ENCODE results near the gene KATNB1.

The KATNB1 gene

DNA sequence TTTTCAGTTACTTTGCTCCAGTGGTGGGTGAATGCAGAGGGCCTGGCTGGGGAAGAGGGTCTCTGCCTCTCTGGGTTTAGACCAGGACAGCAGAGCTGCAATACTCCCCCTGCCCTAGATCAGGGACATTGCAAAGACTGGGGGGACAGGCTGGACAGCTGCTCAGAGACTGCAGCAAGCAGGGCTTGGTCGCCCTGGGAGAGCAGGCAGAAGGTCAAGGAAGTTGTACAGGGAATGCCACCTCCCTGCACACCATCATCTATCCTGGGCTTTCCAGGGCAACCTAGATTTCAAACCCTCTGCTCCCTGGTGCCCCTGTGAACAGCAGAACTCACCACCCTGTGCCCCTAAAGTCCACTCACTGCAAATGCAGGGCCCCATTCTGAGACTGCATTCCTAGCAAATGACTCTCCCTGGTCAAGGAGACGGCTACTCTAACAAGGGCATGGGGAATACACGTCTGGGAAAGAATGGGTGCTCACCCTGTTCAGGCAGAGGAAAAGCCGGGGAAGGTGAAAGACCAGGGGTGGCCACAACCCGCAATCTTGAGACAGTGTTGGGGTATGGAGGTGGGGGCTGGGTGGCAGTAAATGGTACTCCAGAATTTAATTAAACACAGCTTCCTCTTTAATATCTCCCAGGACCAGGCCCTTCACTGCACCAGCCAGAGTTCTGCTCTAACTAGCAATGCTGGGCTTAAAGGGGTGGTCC lies 65.7 kb downstream of the KATNB1 start:
- H3K4me1 ChIP-seq (ENCODE audit: control insufficient read depth in 1 of 2, insufficient read depth in 2 of 2, low read length in 2 of 2): peaks cover 18 to 42% of the 10 kb centered on the region in 2 donors
- no peaks in the 10 kb centered on the region for H3K9me3 ChIP-seq (ENCODE audit: control insufficient read depth in 1 of 2, low read length in 2 of 2)
- peak overlapping the region; percentile 70 to 75 for H3K4me3 ChIP-seq (ENCODE audit: low read depth in 1 of 2, low read length in 2 of 2)
- peaks cover 0 to 9% of the 10 kb centered on the region in 2 donors for H3K36me3 ChIP-seq (ENCODE audit: control insufficient read depth in 1 of 2, insufficient read depth in 2 of 2, low read length in 2 of 2)
- no peaks in the 10 kb centered on the region for H3K27me3 ChIP-seq (ENCODE audit: low read depth, low read length)
- peak overlapping the region; percentile 67 for H3K27ac ChIP-seq (ENCODE audit: low read length)

DNA sequence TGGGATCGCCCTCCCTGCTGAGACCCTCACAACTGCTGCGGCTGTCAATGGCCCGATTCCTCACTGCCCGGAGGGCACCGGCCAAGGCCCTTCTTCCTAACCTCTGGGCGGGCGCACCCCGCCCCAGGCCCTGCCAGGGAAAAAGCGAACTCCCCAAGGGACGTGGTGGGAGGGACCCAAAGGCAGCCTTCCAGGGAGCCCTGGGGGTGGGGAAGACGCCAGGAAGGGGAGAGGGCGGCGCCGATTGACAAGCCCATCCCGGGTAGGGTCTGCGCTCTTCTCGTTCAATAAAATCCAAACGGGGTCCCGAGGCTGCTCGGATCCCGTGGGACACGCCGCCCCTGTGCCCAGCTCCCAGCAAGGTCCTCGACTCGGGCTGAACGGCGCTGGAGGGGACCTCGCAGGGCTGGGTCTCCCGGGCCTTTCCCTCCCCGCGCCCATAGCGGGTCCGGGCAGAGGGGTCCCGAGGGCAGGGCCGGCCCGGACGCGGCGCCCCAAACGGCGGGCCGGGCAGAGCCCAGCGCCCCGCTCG lies 66.3 kb downstream of the KATNB1 start:
- peaks cover 18 to 42% of the 10 kb centered on the region in 2 donors for H3K4me1 ChIP-seq (ENCODE audit: control insufficient read depth in 1 of 2, insufficient read depth in 2 of 2, low read length in 2 of 2)
- H3K27me3 ChIP-seq (ENCODE audit: low read depth, low read length): no peaks in the 10 kb centered on the region
- H3K9me3 ChIP-seq (ENCODE audit: control insufficient read depth in 1 of 2, low read length in 2 of 2): no peaks in the 10 kb centered on the region
- H3K36me3 ChIP-seq (ENCODE audit: control insufficient read depth in 1 of 2, insufficient read depth in 2 of 2, low read length in 2 of 2): peaks cover 0 to 6% of the 10 kb centered on the region in 2 donors
- peak overlapping the region; percentile 67 for H3K27ac ChIP-seq (ENCODE audit: low read length)
- H3K4me3 ChIP-seq (ENCODE audit: low read depth in 1 of 2, low read length in 2 of 2): peak overlapping the region; percentile 70 to 75

DNA sequence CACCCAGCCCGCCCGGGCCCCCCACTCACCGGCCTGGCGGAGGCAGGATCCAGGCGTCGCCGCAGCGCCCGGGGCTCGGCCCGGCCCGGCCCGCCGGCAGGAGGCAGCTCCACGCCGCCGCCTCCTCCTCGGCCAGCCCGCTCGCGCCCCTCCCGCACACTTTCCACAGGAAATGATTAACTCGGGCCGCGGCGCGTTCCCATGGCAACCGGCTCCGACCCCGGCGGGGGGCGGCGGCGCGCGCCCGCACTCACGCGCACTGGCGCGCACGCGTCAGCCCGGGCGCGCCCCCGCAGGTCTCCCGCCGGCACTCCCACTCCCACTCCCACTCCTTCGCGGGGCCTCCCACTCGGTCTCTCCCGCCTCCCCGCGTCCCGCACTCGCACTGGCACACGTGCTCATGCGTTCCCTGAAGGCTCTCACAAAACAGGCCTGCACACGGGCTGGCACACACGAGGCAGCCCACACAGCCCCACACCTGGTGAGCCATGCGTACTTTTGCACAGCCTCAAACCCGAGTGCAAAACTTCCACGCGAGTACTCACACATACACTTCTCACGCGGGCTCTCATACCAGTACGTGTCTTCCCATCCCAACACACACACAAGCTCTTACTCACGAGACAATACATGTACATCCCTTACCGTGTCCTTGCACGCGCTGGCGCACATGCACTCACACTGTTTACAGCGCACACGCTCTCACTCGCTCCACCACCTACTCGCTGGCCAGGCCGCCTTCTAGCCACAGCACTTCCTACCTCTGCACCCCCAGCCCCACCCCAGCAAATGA lies 67.0 kb downstream of the KATNB1 start, which contains the start of gene KIFC3:
KIFC3 (minus strand) TSS at position 151 of the 793 bp plus-strand sequence. CDS start 4,248 bp downstream, outside the sequence.
- peak within 1 kb of the TSS; percentile 70 to 75 for H3K4me3 ChIP-seq (ENCODE audit: low read depth in 1 of 2, low read length in 2 of 2)
- peaks cover 18 to 42% of the 10 kb centered on the region in 2 donors for H3K4me1 ChIP-seq (ENCODE audit: control insufficient read depth in 1 of 2, insufficient read depth in 2 of 2, low read length in 2 of 2)
- H3K27me3 ChIP-seq (ENCODE audit: low read depth, low read length): no peaks in the 10 kb centered on the region
- no peaks in the 10 kb centered on the region for H3K9me3 ChIP-seq (ENCODE audit: control insufficient read depth in 1 of 2, low read length in 2 of 2)
- peak within 1 kb of the TSS; percentile 67 for H3K27ac ChIP-seq (ENCODE audit: low read length)
- no peaks in the 10 kb centered on the region for H3K36me3 ChIP-seq (ENCODE audit: control insufficient read depth in 1 of 2, insufficient read depth in 2 of 2, low read length in 2 of 2)

DNA sequence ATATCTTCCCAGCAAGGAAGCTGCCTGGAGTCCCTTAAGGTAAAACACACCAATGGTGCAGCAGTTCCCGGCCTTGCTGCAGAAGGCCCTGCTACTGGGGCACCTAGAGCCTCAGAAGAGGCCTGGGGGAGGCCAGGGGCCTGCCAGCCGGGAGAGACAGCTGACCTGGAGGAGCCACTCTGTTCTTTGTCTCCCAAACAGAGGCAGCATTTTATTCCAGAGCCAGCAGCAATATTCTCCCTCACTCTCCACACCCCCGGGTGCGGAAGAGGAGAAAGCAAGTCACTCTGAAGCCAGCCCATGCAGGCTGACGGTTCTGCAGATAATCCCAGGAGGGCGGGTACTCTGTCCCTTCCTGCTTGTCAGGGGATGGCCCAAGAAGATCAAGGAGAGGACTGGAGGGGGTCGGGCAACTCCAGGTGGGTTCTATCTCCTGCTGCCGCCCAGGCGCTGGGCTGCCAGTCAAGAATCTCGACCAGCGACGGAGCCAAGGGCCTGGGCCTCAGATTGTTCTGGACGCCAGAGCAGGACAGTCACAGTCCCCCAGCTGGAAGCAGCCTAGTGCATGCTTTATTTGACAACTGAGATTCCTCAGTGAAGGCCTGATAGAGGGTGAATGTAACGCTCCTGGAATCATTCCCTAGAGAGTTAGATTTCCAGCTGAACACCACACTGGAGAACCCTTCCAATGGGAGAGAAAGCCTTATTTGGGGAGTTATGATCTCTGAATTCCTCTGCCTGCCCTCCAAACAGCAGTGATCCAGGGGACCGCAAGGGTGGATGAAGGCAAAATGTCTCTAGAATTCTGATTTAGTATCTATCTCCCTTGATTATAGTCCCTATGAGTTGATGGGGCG lies 67.8 kb downstream of the KATNB1 start:
- Histone ChIP-seq H3K27me3 (ENCODE audit: low read depth, low read length) (no peaks in the 10 kb centered on the region), H3K4me1 (ENCODE audit: control insufficient read depth in 1 of 2, insufficient read depth in 2 of 2, low read length in 2 of 2) (peaks cover 18 to 47% of the 10 kb centered on the region in 2 donors), H3K36me3 (ENCODE audit: control insufficient read depth in 1 of 2, insufficient read depth in 2 of 2, low read length in 2 of 2) (no peaks in the 10 kb centered on the region), H3K9me3 (ENCODE audit: control insufficient read depth in 1 of 2, low read length in 2 of 2) (no peaks in the 10 kb centered on the region), H3K27ac (ENCODE audit: low read length) (peak overlapping the region; percentile 23), H3K4me3 (ENCODE audit: low read depth in 1 of 2, low read length in 2 of 2) (peak overlapping the region in 1 of 2 donors; percentile 54)

DNA sequence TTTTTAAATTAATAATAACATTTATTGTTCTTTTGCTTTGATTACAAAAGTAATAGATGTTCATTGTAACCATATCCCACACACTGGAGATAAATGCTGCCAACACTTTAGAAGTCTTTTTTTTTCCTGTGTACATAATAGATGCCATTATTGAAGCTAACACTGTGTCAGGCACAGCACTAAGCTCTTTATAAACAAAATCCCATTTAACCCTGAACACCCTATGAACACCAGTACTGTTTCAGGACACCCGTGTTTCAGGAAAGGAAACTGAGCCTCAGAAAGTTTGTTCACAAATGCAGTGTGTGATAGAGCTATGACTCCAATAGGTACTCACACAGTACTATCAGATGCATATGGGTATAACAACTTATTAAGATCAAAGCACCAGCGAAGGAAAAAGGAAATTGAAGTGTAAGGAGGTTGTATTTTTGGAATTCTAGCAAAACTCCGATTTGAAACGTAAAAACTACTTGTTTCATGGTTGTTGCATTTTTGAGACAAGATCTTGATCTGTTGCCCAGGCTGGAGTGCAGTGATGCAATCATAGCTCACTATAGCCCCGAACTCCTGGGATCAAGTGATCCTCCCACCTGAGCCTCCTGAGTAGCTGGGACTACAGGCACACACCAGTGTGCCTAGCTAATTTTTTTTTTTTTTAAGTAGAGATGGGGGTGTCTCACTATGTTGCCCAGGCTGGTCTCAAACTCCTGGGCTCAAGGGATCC lies 68.7 kb downstream of the KATNB1 start:
- Histone ChIP-seq H3K27ac (ENCODE audit: low read length) (no peak overlapping the region), H3K4me1 (ENCODE audit: control insufficient read depth in 1 of 2, insufficient read depth in 2 of 2, low read length in 2 of 2) (peaks cover 18 to 50% of the 10 kb centered on the region in 2 donors), H3K27me3 (ENCODE audit: low read depth, low read length) (no peaks in the 10 kb centered on the region)

DNA sequence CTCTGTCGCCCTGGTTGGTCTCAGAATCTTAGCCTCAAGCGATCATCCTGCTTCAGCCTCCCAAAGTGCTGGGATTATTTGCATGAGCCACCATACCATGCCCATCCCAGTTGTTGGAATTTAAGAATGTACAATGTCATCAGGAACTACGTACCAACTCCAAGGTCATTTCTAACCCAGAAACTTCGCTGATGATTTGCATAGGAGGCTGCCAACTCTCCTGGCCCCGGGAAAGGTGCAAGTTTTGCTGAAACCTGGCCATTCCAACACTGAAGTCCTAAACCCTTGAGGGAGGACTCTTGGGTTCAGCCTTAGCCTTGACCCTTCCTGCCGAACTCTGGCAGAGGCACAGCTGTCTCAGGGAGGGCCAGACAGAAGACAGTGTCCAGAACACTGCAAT lies 69.6 kb downstream of the KATNB1 start:
- H3K4me1 ChIP-seq (ENCODE audit: control insufficient read depth in 1 of 2, insufficient read depth in 2 of 2, low read length in 2 of 2): peaks cover 14 to 45% of the 10 kb centered on the region in 2 donors
- no peak overlapping the region for H3K27ac ChIP-seq (ENCODE audit: low read length)
- no peak overlapping the region for H3K4me3 ChIP-seq (ENCODE audit: low read depth in 1 of 2, low read length in 2 of 2)
- H3K27me3 ChIP-seq (ENCODE audit: low read depth, low read length): no peaks in the 10 kb centered on the region
- no peaks in the 10 kb centered on the region for H3K9me3 ChIP-seq (ENCODE audit: control insufficient read depth in 1 of 2, low read length in 2 of 2)
- no peaks in the 10 kb centered on the region for H3K36me3 ChIP-seq (ENCODE audit: control insufficient read depth in 1 of 2, insufficient read depth in 2 of 2, low read length in 2 of 2)

More for the DNA sequence above, 68.7 kb downstream of the KATNB1 start:
- Histone ChIP-seq H3K36me3 (ENCODE audit: control insufficient read depth in 1 of 2, insufficient read depth in 2 of 2, low read length in 2 of 2) (no peaks in the 10 kb centered on the region), H3K9me3 (ENCODE audit: control insufficient read depth in 1 of 2, low read length in 2 of 2) (no peaks in the 10 kb centered on the region), H3K4me3 (ENCODE audit: low read depth in 1 of 2, low read length in 2 of 2) (no peak overlapping the region)

Data from muscle layer of duodenum (tissue), 2 donors.